ENCODE results near the gene SYNJ2.

The SYNJ2 gene

DNA sequence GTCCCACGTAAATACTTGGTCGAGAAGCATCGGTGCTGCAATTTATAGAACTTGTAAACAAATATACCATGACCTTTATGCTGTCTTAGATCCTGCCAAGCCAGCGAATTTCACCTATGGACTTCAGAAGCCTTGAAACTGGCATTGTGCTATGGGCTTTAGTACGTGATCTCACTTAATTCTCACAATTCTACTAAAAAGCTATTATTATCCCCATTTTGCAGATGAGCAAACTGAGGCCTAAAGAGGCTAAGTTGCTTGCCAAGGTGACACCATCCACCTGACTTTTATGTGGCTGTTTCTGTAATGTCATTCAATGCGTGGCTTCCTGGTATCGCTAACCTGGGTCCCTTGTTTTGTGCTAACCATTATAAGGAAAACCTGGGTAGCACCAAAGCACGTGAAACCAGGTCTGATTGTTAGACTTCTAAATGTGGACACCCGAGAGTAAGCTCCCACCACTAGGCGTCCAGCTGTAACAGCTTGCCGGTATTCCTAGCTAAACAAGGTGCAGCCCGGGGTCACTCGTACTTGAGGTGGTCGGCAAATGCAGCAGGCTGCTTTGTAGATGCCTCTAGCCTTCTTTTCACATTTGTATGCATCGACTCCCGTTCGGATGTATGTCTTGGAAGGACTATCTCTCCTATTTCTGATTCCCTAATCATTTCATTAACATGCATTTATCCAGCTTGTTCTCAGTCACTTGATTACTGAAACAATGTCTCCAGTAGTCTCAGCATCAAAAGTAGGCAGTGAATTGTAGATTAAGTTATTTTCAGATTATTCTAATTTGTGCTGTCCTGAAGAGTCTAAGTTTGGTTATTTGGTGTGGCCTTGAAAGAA is 1.1 kb downstream of the SYNJ2 start:
- FAIRE-seq: no peak

DNA sequence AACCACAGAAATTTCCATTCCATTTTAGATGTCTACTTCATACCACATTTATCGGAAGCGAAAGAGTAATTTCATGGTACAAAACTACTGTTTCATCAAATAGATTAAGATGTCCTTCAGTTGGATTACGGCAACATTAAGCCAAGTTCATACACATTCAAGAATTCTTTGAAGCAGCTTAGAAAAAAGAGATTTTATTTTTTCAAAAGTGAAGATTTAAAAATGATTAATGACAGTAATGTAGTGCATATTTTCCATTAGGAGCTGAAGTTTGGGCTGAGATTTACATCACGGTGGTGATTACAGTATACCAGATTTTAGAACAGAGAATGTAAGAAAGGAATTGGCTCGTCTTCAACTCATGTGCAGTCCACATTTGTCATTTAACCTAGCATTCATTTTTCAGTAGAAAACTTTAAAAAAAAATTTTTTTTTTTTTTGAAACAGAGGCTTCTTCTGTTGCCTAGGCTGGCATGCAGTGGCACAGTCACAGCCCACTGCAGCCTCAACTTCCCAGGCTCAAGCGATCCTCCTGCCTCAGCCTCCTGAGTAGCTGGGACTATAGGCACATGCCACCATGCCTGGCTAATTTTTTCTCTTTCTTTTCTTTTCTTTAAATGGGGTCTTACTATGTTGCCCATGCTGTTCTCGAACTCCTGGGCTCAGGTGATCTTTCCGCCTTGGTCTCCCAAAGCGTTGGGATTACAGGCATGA is 1.9 kb downstream of the SYNJ2 start:
- FAIRE-seq: no peak

DNA sequence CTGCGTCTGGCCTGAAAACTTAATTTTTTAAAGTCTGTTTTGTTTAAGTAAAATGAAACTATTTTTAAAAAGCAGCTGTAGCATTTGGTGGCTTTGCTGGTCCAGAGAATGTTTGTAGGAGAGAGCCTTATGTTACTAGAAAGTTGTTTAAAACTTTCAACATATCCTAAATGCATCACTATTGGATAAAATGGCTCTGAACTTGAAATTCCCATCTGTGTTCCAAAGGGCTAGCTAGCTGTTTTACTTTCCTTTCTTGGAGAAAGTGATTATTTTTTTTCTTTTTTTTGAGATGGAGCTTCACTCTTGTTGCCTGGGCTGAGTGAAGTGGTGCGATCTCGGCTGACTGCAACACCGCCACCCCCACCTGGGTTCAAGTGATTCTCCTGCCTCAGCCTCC is 2.5 kb downstream of the SYNJ2 start:
- FAIRE-seq: no peak

DNA sequence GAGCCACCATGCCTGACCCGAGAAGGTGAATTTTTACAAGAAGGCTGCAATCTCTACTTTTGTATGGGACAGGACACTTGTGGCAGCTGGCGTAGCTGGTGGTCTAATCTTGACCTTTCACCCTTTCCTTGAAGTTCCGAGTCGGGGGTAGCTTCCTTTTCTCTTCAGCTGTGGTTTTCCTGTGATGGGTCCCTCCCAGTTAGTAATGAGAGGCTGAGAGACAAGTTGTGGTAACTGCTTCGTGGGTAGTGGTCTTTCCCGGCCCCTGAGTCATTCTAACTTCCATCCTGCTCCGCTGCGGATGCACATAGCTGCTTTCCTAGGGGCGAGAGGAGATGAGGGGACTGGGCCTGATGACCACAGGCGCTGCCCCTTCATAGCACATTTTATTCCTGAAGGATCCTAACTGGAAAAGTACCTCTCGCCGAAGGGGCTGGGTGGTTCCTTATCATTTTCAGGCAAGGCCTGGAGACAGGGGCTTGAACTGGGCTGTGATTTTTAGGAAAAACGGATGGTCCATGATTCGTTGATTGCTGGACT is 3.1 kb downstream of the SYNJ2 start:
- FAIRE-seq: no peak

DNA sequence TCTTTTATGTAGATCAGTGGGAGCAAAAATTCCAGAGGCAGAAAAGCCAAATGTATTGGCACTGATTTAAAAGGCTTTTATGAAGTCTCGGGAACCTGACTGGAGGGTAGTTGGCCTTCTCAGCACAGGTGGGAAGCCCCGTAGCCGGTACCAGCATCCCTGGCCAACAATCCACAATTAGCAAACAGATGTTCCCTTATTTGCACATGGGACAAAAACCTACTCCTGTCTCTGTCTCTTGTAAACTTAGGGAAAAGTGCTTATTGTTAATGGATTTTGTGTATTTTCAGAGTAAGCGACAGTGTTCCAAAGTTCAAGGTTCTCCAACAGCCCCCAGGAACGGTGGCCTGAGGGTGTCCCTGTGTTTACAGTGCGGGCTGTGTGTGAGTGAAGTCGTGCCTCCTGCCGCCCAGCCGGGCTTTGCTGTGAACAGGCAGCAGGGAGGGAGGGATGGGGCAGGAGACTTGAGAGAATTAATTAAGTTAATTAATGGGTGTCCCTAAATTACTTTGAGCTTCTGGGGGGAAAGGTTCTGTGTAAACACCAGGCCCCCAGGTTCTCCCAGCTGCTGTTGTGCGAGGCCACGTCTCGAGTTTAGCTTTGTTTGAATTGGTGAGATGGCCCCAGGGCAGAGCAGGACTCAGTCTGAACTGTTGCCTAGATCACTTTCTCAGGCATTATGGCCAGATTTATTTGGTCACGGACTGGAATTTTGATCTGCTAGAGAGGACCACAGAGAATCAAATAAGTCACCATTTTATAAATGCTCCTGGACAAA is 3.9 kb downstream of the SYNJ2 start:
- FAIRE-seq: no peak

DNA sequence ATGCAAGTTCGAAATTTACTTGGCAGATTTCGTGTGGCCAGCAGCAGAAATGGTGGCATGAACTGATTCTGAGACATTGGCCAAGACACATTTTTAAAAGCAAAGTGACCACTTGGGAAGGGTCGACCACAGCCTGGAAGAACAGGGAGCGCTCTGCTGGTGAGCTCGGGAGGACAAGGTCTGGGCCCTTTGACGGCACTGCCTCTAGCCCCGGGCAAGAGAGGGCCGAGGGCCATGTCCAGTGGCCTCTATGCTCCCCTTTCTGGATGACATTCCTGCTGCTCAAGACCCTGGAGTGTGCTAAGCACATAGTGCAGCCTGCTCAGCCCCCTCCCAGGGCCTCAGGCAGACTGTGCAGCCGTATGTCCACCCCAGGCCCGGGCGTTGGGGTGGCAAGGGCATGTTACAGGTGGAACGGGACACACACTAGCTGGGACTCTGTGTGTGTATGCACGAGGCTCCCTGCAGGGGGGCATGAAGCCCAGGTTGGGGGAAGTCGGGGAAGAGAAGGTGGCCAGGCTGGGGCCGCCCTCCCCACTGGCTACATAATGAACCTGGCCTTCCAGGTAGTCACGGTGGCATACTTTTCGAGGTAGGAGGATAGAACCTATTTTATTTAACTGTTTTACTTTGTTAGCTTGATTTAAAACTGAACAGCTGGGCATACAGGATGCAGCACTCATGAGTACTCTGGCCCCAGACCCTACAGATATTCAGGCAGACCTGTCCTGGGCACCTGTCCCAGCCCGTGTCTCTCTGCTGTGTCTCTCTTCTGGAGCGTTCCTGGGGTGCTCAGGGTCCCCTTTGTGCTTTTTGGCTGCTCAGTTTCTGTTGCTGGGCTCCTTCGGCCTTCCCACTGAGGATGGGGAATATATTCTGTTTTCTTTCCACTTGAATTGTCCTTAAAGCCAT is 6.4 kb downstream of the SYNJ2 start:
- FAIRE-seq: no peak

DNA sequence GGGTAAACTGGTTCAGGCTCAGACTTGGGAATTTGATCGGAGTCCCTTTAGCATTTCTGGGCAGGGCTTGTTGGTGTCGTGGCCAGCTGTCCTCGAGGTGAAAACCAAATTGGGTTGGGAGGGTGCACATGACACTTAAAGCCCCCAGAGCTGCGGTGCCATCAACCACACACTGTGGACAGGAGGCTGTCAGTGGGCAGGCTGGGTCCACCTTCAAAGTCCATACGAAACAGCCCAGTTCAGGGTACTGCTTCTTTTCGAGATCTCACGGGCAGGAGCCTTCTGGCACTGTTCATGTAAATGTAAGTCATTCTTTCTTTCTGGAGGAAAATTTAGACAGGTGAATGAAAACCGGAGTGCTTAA is 7.0 kb downstream of the SYNJ2 start:
- FAIRE-seq: no peak

DNA sequence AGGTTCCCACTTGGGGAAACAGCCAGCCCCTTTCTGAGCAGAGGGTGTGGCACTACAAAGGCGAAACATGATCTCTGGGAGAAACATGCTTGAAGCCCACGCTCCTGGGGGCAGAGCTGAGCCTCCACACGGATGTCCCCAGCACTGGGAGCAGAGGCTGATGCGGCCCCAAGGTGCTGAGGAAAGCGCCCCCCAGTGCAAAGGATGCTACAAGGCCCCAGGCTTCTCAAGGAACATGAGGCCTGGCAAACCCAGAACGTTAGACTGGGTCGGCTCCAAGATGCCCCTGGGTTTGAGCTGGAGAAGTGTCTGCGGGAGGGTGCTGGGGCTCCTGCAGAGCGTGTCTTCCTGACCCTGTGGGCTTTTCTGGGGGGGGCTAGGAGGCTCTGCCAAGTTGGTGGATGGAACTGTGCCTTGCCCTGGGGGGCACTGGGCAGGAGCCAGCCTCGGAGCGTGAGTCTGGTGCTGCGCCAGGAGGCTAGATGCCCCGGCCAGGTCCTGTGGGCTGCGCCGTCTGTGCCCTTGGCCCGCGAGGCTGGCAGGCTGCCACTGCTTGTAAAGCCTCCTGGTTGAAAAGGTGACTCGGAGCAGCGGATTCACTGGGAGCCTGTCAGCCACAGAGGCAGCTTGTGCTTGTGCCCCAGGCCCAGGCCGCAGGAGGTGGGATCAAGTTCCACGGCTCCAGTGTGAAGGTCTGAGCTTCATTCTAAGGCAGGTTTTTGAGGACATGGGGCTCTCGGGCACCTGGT is 8.1 kb downstream of the SYNJ2 start:
- FAIRE-seq: no peak

DNA sequence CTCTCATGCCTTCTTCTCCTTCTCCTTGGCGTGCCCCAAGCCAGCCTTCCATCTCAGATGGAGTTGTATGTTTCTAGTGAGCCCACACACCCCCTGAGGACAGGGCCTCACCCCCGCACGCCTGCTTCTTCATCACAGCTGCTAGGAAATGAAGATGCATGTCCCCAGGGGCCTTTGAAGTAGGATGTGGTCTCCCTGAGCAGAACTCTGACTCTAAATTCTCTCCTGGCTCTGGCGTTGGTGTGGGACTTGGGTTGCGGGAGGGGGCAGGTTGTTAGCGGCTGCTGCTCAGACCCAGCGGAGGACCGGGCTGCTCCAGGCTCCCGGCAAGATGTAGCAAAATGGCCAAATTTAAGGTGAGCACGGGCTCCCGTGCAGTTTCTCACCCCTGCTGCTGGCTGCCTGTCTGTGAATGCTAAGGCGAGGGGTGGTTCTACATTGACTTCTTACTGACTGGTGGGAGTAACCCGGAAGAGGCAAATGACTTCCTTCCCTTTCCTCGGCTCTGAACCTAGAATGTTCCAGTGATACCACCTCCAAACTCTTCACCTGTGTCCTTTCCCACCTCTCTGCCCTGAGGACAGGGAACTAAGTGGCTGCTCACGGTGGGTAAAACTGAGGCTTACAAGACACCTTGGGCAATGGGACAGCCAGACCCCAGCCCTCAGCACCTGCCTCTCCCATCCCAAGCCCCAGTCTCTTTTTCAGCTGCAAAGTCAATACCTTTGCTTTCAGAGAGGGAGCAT is 8.8 kb downstream of the SYNJ2 start:
- no peak for FAIRE-seq

DNA sequence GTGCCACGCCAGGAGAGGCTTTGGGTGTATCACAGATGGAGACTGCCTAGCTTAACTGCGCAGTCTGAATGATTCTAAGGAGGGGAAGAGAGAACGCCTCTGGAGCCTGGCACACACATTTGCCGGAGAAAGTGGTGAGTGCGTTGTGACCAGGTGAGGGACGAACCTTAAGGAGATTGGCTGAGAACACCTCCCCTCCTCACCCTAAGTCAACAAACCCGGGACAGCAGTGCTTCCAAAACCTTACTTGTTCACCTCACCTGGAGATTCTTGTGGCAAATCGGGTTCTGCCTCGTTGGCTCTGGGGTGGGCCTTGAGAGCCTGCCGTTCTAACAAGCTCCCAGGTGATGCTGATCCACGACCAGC is 9.4 kb downstream of the SYNJ2 start:
- FAIRE-seq: no peak

DNA sequence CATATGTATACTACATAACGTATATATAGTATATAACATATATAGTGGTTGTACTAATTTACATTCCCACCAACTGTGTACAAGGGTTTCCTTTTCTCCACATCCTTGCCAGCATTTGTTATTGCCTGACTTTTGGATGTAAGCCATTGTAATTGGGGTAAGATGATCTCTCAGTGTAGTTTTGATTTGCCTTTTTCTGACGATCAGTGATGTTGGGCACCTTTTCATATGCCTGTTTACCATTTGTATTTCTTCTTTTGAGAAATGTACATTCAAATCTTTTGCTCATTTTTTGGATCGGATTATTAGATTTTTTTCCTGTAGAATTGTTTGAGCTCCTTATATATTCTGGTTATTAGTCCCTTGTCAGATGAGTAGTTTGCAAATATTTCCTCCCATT is 11.4 kb downstream of the SYNJ2 start:
- FAIRE-seq: peak; percentile 68

DNA sequence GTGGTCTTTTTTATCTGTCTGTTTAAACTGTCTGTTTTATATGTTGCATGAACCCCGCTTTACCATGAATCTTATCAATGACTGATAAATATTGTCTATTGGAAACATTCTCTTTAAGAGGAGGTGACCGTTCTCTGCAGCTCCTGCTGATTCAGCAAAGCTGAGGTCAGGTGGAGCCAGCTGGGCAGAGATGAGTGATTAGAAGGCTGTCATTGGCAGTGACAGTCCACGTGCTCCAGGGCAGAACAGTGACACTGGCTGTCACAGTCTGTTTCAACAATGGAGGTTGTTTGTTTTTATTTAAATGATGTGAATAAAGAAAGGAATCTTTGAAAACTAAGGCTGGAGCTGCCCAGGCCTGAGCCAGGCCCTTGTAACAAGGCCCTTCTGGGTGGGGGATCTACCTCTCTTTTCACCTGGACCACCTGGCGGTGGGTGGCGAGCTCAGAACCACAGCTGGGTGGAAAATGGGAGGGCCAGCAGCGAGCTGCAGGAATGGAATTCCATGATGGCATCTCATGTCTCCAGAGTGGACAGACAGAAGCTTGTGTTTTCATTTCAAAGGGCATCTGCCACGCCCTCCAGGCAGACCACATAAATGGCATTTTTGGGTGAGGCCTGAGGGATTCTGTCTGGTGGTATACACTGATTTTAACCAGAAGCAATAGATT is 12.6 kb downstream of the SYNJ2 start:
- no peak for FAIRE-seq

DNA sequence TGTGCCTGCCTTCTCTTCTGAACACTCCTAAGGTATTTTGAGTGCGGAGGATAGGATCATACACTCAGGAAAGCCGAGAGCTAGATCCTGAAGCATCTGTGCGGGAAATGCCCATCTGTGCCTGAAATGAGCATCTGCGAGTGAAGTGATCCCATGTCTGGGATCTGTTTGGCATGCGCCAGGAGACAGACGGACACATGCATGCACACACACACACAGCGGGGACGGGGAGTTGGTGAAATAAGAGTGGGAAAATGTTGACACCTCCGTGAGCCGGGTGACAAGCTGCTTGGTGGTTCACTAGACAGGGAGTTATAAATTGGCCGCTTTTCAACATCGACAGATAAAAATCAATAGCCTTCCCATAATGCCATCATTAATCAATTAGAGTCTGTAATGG is 13.8 kb downstream of the SYNJ2 start:
- no peak for FAIRE-seq

DNA sequence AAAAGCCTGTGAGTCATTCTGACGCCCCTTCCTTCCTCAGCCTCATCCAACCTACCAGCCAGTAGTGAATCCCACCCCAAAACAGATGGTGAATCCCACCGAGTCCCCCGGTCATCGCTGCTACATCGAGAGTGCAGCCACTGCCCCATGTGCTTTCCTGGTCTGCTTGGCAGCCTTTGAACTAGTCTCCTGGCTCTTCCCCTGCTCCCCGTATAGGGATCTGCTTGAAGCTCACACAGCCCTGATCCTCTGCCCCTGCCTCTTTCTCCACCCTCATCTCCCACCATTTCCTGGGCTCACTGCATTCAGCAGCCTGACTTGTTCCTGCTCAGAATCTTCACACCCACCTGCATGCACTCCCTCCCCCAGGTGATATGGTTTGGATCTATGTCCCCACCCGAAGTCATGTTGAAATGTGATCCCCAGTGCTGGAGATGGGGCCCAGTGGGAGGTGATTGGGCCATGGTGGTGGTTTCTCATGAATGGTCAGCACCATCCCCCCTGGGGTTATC is 14.6 kb downstream of the SYNJ2 start:
- FAIRE-seq: no peak

DNA sequence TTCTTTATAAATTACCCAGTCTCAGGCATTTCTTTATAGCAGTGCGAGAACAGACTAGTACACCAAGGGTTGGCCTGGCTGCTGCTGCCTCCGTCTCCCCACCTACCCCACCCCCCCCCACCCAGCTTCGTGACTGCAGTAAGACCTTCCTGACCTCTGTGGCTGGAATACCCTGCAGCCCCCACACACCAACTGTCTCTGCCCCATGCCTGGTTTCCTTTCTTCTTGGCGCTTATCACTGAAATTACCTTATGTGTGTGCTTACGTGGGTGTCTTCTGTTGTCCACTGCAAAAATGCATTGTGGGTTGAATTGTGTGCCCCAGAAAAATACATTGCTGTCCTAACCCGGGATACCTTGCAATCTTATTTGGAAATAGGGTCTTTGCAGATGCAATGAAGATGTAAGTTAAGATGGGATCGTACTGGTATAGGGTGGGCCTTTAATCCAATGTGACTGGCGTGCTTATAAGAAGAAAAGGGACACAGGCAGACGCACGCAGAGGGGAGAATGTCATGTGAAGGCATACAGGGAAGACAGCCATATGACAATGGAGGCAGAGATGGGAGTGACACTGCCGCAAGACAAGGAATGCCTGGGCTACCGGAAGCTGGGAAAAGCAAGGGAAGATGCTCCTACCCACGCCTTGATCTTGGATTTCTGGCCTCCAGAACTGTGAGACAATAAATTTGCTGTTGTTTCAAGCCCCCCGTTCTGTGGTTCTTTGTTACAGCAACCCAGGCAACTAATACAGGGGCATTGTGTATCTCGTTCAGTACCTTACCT is 15.4 kb downstream of the SYNJ2 start:
- no peak for FAIRE-seq

DNA sequence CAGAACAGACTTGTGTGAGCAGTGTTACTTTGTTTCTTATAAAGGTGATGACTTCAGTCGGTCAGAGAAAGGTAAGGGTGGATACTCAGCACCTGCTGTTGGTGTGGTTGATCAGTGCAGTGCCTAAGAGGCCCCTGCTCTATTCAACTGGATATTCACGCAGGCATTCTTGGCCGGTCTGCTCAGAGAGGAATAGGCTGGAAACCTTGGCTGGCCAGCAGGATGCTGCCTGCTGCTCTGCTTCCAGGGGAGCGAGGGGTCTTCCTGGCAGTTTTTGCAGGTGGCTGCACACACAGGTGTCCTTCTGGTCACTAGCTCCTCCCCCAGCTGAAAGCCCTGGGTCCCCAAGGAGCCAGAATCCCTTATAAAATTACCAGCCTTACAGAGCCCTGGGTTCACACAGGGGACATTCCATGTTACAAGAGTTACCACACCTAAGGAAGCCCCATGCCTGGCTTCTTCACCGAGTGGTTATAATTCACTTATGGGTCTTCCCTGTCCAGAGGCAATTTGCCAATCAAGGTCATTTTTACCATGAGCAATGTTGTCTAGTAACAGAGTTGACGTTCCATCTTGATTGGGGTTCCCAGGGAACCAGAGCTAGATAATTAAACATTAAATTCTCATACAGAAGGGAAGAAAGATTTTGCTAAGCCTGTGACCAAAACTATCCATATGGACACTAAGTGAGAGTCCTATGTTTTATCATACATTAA is 16.4 kb downstream of the SYNJ2 start:
- FAIRE-seq: no peak

DNA sequence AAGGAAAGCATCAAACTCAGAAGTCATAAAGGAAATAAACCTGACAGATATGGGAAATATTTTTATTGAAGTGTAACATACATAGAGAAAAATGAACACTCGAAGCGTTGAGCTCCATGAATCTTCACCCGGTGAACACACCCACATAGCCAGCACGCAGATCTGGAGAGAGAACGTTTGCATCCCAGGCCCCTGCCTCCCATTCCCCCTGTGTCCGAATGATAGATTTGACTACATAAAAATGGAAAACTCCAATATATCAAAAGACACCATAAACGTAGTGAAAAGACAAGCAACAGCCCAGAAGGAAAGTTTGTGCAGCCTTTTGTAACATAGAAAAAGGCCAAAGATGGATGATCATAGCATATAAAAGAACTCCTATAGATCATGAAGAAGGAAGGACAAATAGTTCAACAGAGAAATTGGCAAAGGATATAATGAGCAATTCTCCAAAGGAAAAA is 17.1 kb downstream of the SYNJ2 start:
- no peak for FAIRE-seq

All from colon (tissue), 2 donors.